ENCODE results near the gene MEGF11. TPM values are rescaled to one million over a fixed set of nuclear protein-coding genes. Genes with fewer than 3 reads are reported as not detected.

The MEGF11 gene
- total and polyA plus RNA-seq, 10 donors = 0.02 to 0.61 (median 0.23) TPM; not detected in 4

- WGBS, 5 donors = 9 to 29% (median 26%) methylated on average over 1 of the region's 1 CpG
- no peak for TF ChIP-seq POLR2AphosphoS5 (IDR thresholded peaks at IDR 0.05)
- TF ChIP-seq CTCF (IDR thresholded peaks at IDR 0.05 in 8 of 11, conservative IDR thresholded peaks at IDR 0.05 in 3 of 11) = no peak
- no peak for TF ChIP-seq POLR2A (IDR thresholded peaks at IDR 0.05)
- no peaks in the 10 kb centered on the region for H3K9me3 ChIP-seq
These were observed 333.4 kb downstream of the MEGF11 start for GRCh38 chr15:65920121-65920520.

GRCh38 chr15:65919353-65919752 is 334.2 kb downstream of the MEGF11 start:
- Histone ChIP-seq H3K27me3 (replicated peaks in 1 of 7) (no peaks in the 10 kb centered on the region), H3K27ac (no peak overlapping the region), H3K4me1 (peaks cover 5 to 70% (median 33%) of the 10 kb centered on the region in 6 donors), H3K36me3 (peaks cover 0 to 24% (median 0%) of the 10 kb centered on the region in 6 donors), H3K9me3 (no peaks in the 10 kb centered on the region), H3K4me3 (no peak overlapping the region)
- DNase-seq = no peak
- intact Hi-C loops (cut with DNase I; ENCODE audit: low total_unique reads) = no loop called here
- TF ChIP-seq POLR2A (IDR thresholded peaks at IDR 0.05) (no peak), CTCF (IDR thresholded peaks at IDR 0.05 in 8 of 11, conservative IDR thresholded peaks at IDR 0.05 in 3 of 11) (no peak)
- 69 to 96% (median 81%) methylated on average over 9 of the region's 9 CpGs for WGBS, 5 donors

More at GRCh38 chr15:65920121-65920520, 333.4 kb downstream of the MEGF11 start:
- no peak overlapping the region for H3K27ac ChIP-seq
- H3K27me3 ChIP-seq (replicated peaks in 1 of 7) = no peaks in the 10 kb centered on the region
- no peak overlapping the region for H3K4me3 ChIP-seq
- intact Hi-C loops (cut with DNase I; ENCODE audit: low total_unique reads) = no loop called here
- peaks cover 5 to 63% (median 33%) of the 10 kb centered on the region in 6 donors for H3K4me1 ChIP-seq
- DNase-seq = no peak
- peaks cover 0 to 24% (median 0%) of the 10 kb centered on the region in 6 donors for H3K36me3 ChIP-seq

GRCh38 chr15:65918945-65919344 is 334.6 kb downstream of the MEGF11 start:
- Histone ChIP-seq H3K4me1 (peaks cover 5 to 71% (median 33%) of the 10 kb centered on the region in 6 donors), H3K27me3 (replicated peaks in 1 of 7) (no peaks in the 10 kb centered on the region), H3K4me3 (no peak overlapping the region), H3K9me3 (no peaks in the 10 kb centered on the region), H3K27ac (no peak overlapping the region), H3K36me3 (peaks cover 0 to 24% (median 0%) of the 10 kb centered on the region in 6 donors)
- no peak for TF ChIP-seq CTCF (IDR thresholded peaks at IDR 0.05 in 8 of 11, conservative IDR thresholded peaks at IDR 0.05 in 3 of 11)
- no peak for TF ChIP-seq POLR2A (IDR thresholded peaks at IDR 0.05)
- TF ChIP-seq POLR2AphosphoS5 (IDR thresholded peaks at IDR 0.05) = no peak
- intact Hi-C loops (cut with DNase I; ENCODE audit: low total_unique reads) = no loop called here
- no peak for DNase-seq
- 92 to 97% (median 95%) methylated on average over 5 of the region's 5 CpGs for WGBS, 5 donors

DNA sequence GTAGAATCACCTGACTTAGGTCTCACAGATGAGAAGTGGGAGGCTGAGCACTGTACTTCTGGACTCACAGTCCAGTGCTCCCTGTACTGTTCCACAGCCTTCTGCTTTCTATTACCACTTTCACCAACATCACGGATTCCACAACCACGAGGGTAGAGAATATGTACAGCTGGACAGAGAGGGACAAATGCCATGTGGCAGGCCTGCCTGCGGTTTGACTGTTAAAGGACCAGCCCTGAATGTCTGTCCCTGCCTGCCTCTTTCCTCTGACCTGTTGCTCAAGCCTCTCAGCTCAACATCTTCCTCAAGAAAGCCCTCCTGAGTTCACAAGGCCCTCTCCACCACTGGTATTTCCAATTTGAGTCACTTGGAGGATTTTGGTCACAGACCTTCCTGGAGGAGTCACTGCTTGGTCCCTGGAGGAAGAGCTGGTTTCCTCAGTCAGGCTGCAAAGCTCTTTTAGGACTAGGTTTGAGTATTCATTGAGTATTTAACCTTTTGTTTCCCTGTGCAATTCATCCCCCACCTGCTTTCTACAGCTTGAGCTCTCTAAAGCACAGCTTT is 335.1 kb downstream of the MEGF11 start:
- intact Hi-C loops (cut with DNase I; ENCODE audit: low total_unique reads) = no loop called here
- TF ChIP-seq CTCF (IDR thresholded peaks at IDR 0.05 in 8 of 11, conservative IDR thresholded peaks at IDR 0.05 in 3 of 11) = no peak
- no peak for TF ChIP-seq POLR2A (IDR thresholded peaks at IDR 0.05)
- TF ChIP-seq POLR2AphosphoS5 (IDR thresholded peaks at IDR 0.05) = no peak
- no peaks in the 10 kb centered on the region for H3K9me3 ChIP-seq
- H3K4me3 ChIP-seq = no peak overlapping the region
- H3K36me3 ChIP-seq = peaks cover 0 to 24% (median 0%) of the 10 kb centered on the region in 6 donors
- 81 to 94% (median 86%) methylated on average over 3 of the region's 3 CpGs for WGBS, 5 donors
- no peak overlapping the region for H3K27ac ChIP-seq
- peaks cover 5 to 71% (median 33%) of the 10 kb centered on the region in 6 donors for H3K4me1 ChIP-seq
- no peaks in the 10 kb centered on the region for H3K27me3 ChIP-seq (replicated peaks in 1 of 7)
- no peak for DNase-seq
